HK-2 (cell line): ENCODE results near the gene GRIN3B.

Experiments used
- DNase-seq: peaks from one replicate; pipeline ENCODE4 v3.0.0-alpha.2; 2018; ENCODE audit not compliant: unreplicated experiment

The GRIN3B gene

DNA sequence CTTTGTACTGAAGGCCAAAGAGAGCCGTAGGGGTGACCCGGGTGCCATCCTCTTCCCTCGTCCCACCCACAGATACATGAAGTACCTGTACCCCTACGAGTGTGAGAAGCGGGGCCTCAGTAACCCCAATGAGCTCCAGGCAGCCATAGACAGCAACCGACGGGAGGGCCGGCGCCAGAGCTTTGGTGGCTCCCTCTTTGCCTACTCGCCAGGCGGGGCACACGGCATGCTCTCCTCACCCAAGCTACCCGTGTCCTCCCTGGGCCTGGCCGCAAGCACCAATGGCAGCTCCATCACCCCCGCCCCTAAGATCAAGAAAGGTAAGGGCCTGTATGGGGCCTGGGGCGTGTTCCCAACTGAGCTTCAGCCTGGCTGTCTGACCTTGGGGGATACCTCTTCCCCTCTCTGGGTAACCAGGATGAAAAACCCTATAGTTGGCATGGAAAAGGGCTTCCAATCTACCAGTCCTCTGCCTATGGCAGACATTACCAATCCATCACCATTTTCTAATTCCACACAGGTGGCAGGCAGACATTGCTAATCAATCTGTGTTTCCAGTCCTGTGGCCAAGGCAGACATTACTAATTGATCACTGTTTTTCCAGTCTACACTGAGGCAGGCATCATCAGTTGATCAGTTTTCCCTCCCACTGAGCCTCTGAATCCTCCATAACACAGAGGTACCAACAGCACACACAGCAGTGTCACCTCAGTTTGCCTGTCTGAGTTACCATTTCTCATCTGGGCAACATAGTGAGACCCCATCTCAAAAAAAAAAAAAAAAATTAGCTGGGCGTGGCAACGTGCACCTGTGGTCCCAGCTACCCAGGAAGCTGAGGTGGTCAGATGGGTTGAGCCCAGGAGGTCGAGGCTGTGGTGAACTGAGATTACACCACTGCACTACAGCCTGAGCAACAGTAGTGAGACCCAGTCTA, 35.2 kb upstream of the GRIN3B start:
- no peak for DNase-seq

DNA sequence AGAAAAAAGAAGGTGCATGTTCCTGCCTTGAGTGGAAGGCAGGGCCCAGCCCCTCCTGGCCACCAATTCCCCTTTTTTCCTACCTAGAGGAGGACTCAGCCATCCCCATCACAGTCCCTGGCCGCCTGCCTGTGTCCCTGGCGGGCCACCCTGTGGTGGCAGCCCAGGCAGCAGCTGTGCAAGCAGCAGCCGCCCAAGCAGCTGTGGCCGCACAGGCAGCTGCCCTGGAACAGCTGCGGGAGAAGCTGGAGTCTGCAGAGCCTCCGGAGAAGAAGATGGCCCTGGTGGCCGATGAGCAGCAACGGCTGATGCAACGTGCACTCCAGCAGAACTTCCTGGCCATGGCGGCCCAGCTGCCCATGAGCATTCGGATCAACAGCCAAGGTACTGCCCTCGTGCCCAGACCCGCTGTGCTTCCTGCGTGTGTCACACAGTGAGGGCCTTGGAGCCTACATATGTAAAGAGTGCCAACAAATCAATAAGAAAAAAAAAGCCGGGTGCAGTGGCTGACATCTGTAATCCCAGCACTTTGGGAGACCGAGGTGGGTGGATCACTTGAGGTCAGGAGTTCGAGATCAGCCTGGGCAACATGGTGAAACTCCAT, 33.6 kb upstream of the GRIN3B start:
- DNase-seq: no peak

DNA sequence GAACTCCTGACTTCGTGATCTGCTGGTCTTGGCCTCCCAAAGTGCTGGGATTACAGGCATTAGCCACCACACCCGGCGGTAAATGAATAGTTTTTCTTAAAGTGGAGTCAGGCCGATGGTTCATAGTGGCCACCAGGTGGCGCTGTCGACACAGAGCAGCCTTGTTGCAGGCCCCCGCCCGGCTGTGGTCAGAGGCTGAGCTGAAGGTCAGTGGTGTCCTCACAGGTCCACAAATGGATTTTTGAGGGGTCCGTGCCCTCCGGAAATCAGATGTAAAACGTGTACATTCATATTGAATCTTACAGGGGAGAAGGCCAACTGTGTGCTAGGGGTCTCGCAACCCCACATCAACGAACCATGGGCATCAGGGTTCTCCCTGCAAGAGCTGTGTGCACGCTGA, 29.5 kb upstream of the GRIN3B start:
- DNase-seq: no peak

DNA sequence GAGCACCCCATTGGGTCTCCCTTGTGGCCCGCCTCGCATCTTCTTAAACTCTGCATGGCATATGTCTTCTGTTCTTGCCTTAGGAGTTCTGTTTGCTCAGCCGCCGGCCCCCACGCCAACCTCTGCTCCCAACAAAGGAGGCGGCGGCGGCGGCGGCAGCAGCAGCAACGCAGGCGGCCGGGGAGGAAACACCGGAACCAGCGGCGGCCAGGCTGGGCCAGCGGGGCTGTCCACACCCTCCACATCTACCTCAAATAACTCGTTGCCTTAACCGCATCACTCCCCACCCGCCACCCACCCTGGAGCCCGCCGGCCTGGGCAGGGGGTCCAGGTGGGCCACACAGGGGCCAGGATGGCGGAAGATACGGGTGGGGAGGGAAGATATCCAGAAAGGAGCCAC, 28.4 kb upstream of the GRIN3B start:
- no peak for DNase-seq

DNA sequence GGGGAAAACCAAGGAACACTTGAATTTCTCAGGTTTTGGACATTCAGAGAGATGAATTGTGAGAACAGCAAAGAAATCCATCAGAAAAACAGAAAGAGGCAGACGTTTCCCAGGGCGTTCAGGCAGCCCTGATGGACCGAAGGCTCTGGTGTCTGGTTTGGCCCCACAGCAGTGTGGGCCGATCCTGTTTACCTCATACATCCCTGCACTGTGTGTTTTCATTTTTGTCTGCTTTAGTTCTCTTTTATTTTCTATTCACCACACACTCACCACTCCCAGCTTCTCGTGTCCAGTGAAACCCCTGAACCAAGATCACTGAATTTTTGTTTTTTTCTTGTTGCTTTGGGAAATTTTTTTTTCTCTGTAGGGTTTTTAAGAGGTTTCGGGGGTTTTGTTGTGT, 27.9 kb upstream of the GRIN3B start:
- no peak for DNase-seq

DNA sequence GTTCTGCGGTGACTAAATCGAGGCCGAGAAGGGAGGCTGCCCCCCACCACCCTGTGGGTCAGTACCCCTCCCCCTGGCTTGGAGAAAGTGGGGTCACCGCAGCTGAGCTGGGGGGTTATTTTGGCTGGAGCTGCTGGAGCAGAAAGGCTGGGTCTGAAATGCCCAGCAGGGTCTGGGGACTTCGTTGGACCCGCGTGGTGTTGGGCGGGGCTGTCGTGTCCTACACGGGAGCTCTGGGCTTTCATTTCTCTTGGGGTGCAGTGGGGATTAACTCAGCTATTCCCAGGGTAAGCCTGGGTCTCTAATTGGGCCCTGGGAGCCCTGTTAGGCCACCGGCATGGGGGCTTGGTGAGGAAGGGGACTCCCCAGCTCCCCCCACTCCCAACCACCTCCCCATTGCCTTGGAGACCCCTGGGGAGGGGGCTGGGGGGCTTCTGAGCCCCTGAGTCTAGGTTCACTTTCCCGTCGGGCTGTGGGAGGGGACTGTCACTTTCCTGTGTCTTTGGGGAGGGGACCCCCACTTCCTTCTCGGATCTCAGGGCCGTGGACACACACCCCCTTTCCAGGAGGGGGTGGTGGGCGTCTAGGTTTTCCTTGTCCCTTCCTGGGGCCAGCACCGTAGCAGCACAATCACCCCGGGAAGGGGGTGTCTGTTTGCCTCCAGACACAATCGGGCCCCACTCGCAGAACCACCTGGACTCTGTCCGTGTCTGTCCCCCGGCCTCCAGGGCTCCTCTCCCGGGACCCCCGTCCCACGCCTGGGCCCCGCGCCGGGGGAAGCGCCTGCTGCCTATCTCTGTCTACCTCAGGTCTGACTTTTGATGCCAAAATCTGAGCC, 26.3 kb upstream of the GRIN3B start:
- DNase-seq: no peak

DNA sequence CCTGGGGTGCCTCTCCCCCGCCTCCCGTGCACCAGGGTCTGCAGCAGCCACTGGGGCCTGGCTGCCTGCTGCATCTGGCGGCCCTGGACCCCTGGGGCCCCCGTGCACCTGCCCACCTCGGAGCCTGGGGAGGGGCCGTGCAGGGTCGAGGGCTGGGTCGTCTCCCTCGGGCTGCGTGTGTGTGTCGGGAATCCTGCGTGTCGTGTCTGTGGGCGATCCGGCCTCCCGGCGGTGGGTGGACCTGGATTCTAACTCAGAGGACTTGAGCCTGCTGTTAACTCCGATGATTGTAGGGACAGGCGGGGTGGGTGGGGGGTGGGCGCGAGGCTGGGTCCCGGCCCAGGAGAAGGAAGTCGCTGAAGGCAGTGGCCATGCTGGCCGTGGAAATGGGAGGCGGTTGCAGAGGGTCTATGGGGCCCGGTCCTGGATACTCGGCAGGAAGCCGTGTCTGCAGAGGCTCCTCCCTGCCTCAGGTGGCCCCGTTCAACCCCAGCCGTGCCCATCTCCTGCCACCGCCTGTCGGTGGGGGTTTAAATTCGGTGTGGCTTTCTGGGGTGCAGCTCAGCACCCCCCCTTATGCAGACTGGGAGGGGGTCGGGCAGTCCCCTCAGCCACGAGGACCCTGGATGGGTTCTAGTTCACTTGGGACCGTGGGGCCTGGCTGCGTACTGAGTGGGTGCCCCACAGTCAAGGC, 25.5 kb upstream of the GRIN3B start:
- no peak for DNase-seq

DNA sequence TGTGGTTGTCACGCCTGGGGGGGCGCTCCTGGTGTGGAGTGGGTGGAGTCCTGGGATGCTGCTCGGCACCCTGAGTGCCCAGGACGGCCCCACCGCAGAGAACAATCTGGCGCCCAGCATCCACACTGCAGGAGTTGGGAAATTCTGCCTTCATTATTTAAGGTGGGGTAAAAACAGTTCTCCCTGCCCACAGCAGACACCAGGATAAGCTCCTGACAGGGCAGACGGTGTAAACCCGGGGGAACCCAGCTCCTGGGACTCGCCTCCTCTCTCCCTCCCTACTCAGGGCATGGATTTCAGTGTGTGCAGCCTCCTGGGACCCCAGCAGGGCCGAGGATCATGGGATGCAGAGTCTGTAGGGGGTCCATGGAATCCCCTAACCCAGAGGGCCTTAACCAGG, 23.7 kb upstream of the GRIN3B start:
- DNase-seq: no peak

DNA sequence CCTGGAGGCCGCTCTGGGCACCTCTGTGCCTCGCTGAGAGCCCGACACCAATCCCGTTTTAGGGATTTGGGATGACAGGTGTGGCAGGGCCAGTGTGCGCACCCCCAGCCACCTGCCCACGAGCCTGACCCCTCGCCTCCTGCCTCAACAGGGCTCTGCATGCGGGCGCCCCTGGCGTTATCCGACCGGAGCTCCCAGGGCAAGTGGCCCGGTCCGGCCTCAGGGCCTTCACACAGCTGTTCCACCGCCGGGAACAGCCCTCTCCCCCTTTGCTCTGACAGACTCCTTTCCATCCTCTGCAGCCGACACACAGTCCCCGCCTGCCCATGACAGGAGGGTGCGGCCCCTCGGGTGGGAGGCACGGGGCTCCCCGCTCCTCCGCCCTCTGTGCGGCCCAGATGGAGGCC, 23.2 kb upstream of the GRIN3B start:
- no peak for DNase-seq

DNA sequence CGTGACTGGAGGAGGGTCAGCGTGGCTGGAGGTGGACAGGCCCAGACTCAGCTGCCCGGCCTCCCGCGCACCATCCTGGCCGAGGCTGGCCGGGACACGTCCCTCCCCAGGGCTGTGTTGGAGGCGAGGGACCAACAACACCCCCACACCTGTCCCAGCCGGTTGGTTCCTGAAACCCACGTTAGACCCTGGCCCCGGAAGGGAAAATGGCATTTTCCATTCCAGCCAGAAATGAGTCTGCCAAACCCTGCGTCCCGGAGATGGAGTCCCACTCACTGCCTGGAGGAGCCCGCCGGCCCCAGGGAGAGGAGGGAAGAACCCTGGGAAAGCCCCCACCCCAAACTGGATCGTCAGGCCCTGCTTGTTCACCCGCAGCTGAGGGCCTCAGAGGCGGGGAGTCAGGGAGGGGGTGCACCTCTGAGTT, 20.9 kb upstream of the GRIN3B start:
- no peak for DNase-seq

DNA sequence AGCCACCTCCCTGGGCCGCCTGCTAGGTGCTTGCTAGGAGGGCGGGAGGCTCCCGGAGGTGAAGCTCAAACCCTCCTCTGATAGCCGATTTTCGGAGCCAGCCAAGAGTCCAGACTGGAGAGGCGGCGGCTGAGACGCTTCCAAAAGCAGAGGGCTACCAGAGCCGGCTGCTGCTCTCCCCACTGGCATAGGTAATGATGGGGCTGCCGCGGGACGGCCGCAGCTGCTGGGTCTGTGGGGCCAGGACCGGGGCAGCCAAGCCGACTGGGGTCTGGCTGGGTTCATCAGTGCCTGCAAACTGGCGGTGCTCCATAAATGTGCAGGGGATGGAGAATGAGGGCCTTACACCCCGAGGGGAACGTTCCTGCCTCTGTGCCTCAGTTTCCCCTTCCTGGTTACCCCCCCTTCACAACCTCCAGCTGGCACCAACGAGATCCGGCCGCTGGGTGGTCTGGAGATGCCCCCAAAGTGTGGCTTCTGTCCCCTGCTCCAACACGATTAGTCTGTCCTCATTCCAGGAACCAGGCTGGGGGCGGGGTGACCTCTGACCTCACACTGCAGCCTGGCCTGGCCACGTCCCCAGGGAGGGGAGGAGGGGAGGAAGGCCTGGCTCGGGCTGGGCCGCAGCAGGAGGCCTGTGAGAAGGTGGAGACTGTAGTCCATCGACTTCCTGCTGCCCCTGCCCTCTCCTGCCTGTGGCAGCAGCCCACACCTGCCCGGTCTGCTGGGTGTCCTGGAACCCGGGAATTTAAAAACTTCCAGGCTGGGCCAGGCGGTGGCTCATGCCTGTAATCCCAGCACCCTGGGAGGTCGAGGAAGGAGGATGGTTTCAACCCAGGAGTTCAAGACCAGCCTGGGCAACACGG, 19.9 kb upstream of the GRIN3B start:
- no peak for DNase-seq

DNA sequence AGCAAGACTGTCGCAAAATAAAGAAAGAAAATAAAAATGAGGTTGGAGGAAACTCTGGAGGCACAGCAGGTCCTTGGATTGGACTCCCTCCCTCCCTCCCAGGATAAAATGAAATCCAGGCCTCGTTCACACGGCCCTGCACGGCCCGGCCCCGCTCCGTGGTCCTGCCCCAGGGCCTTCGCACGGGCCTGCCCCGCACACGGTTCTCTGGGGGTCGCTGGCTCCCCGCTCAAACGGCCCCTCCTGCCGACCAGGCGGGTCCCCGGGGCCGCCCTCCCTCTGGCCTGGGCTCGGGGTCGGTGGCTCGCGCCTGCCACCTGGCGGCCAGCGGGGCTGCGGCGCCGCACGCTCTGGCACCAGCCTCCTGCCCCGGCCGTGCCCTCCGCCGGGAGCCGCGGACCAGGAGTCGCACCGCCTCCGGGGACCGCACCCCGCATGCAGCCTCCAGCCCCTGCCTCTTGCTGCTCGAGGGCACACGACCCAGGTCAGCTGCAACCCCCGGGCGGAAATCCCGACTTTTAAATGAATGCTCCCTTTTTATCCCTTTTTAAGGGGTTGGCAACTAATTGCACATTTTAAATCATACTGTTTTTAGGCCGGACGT, 17.6 kb upstream of the GRIN3B start:
- peak; percentile 79 for DNase-seq

DNA sequence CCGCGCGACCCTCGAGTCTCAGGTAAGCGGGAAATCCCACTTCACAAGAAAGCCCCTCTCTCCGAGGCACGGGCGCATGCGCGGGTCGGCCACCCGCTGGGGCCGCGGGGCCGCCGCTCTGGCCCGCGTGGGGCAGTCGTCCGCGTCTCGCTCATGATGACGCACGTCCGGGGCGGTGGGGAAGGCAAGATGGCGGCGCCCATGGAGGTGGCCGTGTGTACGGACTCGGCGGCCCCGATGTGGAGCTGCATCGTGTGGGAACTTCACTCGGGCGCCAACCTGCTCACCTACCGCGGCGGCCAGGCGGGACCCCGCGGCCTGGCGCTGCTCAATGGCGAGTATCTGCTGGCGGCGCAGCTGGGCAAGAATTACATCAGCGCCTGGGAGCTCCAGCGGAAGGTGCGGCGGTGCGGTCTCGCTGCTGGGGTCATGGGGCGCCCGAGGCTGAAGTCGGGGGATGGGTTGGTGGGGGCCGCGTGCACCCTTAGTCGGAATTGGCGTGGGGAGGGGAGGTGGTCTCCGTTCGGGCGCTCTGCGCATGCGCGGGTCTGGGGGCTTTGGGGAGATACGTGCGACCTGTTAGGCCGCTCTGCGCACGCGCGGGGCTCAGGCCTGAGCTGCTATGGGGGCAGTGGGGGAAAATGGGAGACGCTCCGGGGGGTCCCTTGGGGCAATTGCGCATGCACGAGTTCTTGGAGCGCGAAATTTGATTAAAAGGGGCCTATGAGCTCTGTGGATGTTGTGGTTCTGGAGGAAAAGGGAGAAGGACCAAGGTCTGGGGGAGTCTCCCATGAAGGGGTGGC, 15.9 kb upstream of the GRIN3B start, which contains the start of gene WDR18:
TSS of gene WDR18 (plus strand) at position 181 of the 803 bp plus-strand sequence. CDS start at position 190, 9 bp downstream.
- peak; percentile 89 for DNase-seq

DNA sequence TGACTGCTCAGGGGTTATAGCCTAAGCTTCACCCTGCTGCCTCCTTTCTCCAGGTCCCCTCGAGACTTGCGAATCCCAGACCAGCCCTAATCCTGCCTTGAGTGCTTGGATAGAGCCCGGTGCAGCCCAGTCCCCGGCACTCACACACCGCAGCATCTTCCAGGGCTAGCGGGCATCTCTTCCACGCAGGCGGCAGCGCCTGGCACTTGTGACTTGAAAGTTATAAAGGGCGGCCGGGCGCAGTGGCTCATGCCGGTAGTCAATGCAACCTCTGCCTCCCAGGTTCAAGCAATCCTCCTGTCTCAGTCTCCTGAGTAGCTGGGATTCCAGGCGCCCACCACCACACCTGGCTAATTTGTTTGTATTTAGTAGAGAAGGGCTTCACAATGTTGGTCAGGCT, 14.1 kb upstream of the GRIN3B start:
- DNase-seq: no peak

DNA sequence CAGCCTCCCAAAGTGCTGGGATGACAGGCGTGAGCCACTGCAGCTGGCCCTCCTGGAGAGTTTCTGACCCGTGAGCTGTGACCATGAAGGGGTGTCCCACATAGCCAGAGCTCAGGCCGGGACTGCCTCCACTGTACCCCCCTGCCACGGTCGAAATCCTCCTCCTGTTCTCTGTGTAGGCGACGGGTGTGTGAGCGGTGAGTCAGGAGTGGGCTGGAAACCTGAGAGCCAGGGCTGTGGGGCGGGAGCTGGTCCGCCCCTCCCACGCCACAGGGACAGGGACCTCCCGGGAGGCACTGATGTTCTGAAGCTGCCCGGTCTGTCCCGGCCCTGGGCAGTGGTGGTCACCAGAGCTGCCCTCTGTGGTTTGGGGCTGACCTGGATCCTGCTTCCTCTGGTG, 12.1 kb upstream of the GRIN3B start:
- no peak for DNase-seq

DNA sequence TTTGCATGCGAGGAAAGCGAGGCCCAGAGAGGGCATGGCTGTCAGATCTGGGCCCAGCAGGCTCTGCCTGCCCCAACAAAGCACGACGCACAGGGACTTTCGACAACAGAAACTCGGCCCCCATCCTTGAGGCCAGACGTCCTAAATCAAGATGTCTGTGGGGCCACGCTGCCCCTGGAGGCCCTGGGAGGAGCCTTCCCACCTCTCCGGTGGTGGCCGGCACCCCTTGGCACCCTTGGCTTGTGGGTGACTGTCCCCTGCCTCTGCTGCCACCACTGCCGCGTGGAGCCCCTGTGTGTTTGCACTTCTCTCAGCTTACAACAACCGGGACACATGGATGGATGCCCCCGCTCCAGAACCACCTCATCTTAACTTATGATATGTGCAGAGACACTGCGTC, 11.7 kb upstream of the GRIN3B start:
- no peak for DNase-seq

DNA sequence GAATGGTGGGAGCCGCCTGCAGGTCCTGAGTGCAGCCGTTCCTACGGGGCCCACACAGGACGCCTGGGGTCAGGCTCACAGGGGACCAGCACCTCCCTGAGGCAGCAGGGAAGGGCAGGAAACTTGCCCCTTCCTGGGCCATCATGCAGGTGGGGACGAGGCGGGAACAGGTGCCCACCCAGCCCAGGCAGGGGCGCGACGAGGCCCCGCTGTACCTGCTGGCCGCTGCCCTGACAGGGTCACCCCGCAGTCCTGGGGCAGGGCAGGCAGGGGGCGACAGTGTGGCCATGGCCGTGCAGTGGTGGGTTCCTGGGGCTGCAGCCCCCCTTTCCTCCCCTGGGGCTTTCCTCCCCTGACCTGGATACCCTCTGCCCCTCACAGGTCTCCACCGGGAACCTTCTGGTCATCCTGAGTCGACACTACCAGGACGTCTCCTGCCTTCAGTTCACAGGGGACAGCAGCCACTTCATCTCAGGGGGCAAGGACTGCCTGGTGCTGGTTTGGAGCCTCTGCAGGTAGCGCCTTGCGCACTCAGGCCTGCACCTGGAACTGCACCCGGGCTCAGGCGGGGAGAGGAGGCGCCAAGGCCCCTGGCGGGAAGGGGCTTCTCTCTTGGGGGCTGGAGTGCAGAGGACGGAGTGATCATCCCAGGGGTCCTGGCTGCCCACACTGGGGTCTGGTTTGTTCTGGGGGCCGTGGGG, 10.7 kb upstream of the GRIN3B start:
- DNase-seq: no peak

DNA sequence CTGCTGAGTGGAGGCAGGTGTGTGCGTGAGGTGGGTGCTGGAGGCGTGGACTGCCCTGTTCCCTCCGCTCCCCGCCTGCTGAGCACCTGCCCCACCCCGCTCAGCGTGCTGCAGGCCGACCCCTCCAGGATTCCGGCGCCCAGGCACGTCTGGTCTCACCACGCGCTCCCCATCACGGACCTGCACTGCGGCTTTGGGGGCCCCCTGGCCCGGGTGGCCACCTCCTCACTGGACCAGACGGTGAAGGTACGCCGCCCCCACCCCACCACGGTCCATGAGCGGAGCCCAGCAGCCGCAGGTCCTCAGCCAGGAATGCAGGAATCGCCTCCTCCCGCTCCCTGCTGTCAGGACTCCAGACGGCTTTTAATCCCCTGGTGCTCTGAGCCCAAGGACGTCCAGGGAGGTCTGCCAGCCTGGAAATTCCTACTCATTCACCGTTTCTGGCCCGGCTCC, 10.1 kb upstream of the GRIN3B start:
- DNase-seq: no peak

DNA sequence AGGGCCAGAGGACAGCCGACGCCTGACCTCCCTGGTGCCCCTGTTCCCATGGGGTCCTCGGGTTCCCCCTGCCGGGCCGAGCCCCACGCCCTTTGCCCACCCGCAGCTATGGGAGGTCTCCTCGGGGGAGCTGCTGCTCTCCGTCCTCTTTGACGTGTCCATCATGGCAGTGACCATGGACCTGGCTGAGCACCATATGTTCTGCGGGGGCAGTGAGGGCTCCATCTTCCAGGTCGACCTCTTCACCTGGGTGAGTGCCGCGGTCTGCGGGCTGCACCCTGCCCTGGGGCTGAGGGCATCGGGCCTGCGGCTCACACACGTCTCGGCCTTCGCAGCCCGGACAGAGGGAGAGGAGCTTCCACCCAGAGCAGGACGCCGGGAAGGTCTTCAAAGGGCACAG, 9.5 kb upstream of the GRIN3B start:
- DNase-seq: no peak
